Common myeloid progenitor, CD34-positive (primary cell): Measurements from ENCODE around the gene CARD19.

Source experiments
- CTCF ChIA-PET: fragments of 350-600 bp; sonication (Branson Sonifier 250); formaldehyde crosslinking; loops from one replicate; lab custom pipeline; 2021; ENCODE audit warnings: antibody characterized with exemption; lab: Charles Lee
- POLR2A ChIA-PET: fragments of 350-600 bp; sonication (Branson Sonifier 250); formaldehyde crosslinking; loops from one replicate; lab custom pipeline; 2021; ENCODE audit warnings: antibody characterized with exemption; lab: Charles Lee
- DNase-seq, 3 donors: peaks; one replicate each; pipeline versions ENCODE4 v3.0.0 to v3.0.0-alpha.2; 2013
- H3K27ac ChIP-seq, 2 experiments: 1 replicate in 1 of 2; 2 replicates in 1 of 2; pipeline ENCODE4 v1.7.0; 2013; ENCODE audit warnings: inconsistent platforms in 2 of 2, low read length in 2 of 2, mild to moderate bottlenecking in 2 of 2, low read depth in 1 of 2, moderate library complexity in 1 of 2; ENCODE audit not compliant: severe bottlenecking in 2 of 2, insufficient read depth in 1 of 2, poor library complexity in 1 of 2
- H3K27me3 ChIP-seq, 5 experiments: replicated peaks in 2 of 5; 1 replicate in 3 of 5; 2 replicates in 2 of 5; pipeline versions ENCODE4 v1.6.1 to v1.7.0; 2013; ENCODE audit warnings: low read length in 4 of 5, mild to moderate bottlenecking in 2 of 5, moderate library complexity in 2 of 5, inconsistent platforms in 1 of 5; ENCODE audit not compliant: insufficient read depth in 5 of 5, control insufficient read depth in 4 of 5
- H3K36me3 ChIP-seq, 4 experiments: 1 replicate in 2 of 4; 2 replicates in 2 of 4; pipeline versions ENCODE4 v1.6.1 to v1.7.0; 2013; ENCODE audit warnings: low read length in 3 of 4, control low read depth in 1 of 4, mild to moderate bottlenecking in 1 of 4; ENCODE audit not compliant: control insufficient read depth in 4 of 4, insufficient read depth in 4 of 4
- H3K4me1 ChIP-seq, 4 experiments: 1 replicate in 3 of 4; 2 replicates in 1 of 4; pipeline versions ENCODE4 v1.6.1 to v1.7.1; 2013; ENCODE audit warnings: low read length in 3 of 4, mild to moderate bottlenecking in 3 of 4, control low read depth in 1 of 4, inconsistent platforms in 1 of 4, moderate library complexity in 1 of 4; ENCODE audit not compliant: control insufficient read depth in 4 of 4, insufficient read depth in 4 of 4; ENCODE audit errors: control extremely low read depth in 1 of 4
- H3K4me3 ChIP-seq, 7 experiments: 1 replicate in 4 of 7; 2 replicates in 3 of 7; pipeline versions ENCODE4 v1.5.1 to v1.7.0; 2013; ENCODE audit warnings: mild to moderate bottlenecking in 7 of 7, low read length in 6 of 7, moderate library complexity in 6 of 7, inconsistent platforms in 2 of 7, low read depth in 2 of 7, control low read depth in 1 of 7; ENCODE audit not compliant: insufficient read depth in 4 of 7, control insufficient read depth in 1 of 7; ENCODE audit errors: extremely low read depth in 1 of 7
- H3K9me3 ChIP-seq, 5 experiments: 1 replicate in 4 of 5; 2 replicates in 1 of 5; pipeline versions ENCODE4 v1.6.1 to v1.7.1; 2013; ENCODE audit warnings: low read length in 4 of 5, mild to moderate bottlenecking in 2 of 5, inconsistent platforms in 1 of 5, low read depth in 1 of 5, moderate library complexity in 1 of 5; ENCODE audit not compliant: control insufficient read depth in 4 of 5, insufficient read depth in 2 of 5; ENCODE audit errors: control extremely low read depth in 1 of 5
- WGBS: methylation state at CpG from one replicate; pipeline ENCODE4 v1.1.5; 2013; ENCODE audit not compliant: insufficient coverage; 5-methylcytosine and 5-hydroxymethylcytosine counted together

CARD19 gene

GRCh38 chr9:93110311-93110855 is 14.4 kb downstream of the CARD19 start:
- H3K4me1 ChIP-seq = peaks cover 3 to 68% (median 58%) of the 10 kb centered on the region in 4 experiments
- no peak overlapping the region for H3K27ac ChIP-seq
- WGBS = 97% methylated on average over 14 of the region's 14 CpGs
- no peak for DNase-seq
- H3K27me3 ChIP-seq = no peaks in the 10 kb centered on the region
- ChIA-PET POLR2A (no interaction called here), CTCF (interaction anchor here (1.4 to 7.2 kb wide), 3 partner anchors 9 to 193 kb away, joined by 3 to 76 read pairs (median 8); no protein-coding TSS in a partner anchor)
- peaks cover 0 to 72% (median 46%) of the 10 kb centered on the region in 4 experiments for H3K36me3 ChIP-seq
- no peaks in the 10 kb centered on the region for H3K9me3 ChIP-seq
- no peak overlapping the region for H3K4me3 ChIP-seq

DNA sequence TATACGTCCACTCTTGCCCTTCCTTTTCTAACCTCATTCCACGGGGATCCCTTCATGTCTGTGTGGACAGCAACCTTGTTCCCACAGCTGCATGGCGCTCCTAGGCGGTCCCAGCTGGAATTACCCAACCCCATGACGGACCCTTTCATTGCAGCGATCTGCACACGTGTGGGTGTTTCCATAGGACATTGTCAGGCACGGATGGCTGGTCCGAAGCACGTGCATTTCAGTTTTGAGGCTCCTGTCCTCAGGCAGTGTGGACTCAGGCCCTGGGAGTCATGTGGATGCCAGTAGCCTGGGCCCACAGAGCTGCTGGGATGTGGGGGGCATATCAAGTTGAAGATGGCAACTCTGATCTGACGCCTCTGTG is 15.0 kb downstream of the CARD19 start:
- Histone ChIP-seq H3K27me3 (no peaks in the 10 kb centered on the region), H3K36me3 (peaks cover 0 to 72% (median 46%) of the 10 kb centered on the region in 4 experiments), H3K9me3 (no peaks in the 10 kb centered on the region), H3K27ac (peak overlapping the region in 1 of 2 experiments; percentile 34), H3K4me1 (peaks cover 3 to 67% (median 58%) of the 10 kb centered on the region in 4 experiments), H3K4me3 (no peak overlapping the region)
- 93% methylated on average over 11 of the region's 11 CpGs for WGBS
- CTCF ChIA-PET = interaction anchor here (1.2 to 7.2 kb wide), 4 partner anchors 8 to 192 kb away, joined by 3 to 76 read pairs (median 4); no protein-coding TSS in a partner anchor
- no peak for DNase-seq
- POLR2A ChIA-PET = no interaction called here

DNA sequence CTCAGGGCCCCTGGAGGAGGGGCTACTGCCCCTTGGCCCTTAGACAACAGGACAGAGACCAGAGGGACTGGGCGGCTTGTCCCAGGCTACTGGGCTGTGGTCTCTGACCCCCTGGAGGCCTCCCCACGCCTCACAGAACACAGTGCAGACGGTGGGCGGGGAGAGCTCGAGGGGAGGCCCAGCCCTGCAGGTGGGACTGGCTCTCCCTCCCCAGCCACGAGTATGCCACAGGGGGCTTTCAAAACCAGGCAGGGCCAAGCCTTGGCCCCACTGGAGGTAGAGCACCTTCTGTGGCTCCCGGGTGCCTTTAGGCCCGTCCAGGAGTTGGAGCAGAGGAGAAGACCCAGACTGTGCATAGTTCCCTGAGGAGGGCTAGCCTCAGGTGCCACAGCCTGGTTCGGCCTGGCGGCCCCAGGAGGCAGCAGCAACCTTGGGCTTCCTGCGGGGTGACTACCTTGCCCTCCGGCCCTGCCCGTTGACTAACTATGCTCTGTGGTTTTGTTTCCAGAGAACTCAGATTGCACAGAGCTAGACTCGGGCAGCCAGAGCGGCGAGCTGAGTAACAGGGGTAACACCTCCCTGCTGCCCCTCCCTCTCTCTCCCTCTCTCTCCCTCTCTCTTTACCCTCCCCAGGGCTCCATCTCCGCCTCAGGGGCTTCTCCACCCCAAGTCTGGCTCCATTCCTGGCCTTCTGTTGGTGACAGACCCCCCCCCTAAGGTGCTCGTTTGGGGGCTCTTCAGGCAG is 15.5 kb downstream of the CARD19 start:
- Histone ChIP-seq H3K27ac (peak overlapping the region; percentile 12 to 34), H3K36me3 (peaks cover 0 to 72% (median 46%) of the 10 kb centered on the region in 4 experiments), H3K27me3 (no peaks in the 10 kb centered on the region), H3K9me3 (no peaks in the 10 kb centered on the region), H3K4me1 (peaks cover 3 to 73% (median 64%) of the 10 kb centered on the region in 4 experiments), H3K4me3 (no peak overlapping the region)
- CTCF ChIA-PET = interaction anchor here (1.2 to 1.4 kb wide), 3 partner anchors 12 to 192 kb away, joined by 3 to 4 read pairs (median 4); no protein-coding TSS in a partner anchor
- 84% methylated on average over 17 of the region's 18 CpGs for WGBS
- POLR2A ChIA-PET = no interaction called here
- DNase-seq = no peak

DNA sequence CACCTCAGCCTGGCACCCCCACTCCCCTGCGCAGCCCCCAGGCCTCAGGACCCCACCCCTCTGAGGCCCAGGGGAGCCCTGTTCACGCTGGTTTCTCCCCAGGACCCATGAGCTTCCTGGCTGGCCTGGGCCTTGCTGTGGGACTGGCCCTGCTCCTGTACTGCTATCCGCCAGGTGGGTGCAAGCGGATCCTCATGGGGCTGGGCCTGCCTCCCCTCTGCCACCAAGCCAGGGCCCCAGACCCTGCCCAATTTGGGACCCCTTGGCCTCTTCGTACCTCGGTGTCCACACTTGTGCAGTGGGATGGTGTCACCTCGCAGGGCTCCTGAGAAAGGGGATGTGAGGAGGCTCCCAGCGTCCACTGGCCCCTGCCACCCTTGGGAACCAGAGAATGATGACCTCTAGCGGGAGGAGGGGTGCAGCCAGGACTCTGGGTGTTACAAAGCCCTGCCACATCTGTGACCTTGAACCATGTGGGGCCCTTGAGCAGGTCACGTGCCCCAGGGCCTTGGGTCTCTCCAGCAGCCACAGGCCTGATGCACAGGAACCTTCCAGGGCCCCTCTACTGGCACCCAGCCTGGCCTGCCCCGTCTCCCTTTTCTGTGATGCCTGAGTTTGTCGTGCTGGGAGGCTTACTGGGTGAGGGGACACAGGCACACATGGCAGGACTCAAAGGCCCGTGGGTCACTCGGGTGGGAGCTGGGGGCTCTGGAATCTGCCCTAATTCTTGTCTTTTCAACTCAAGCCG is 16.3 kb downstream of the CARD19 start:
- Histone ChIP-seq H3K27me3 (no peaks in the 10 kb centered on the region), H3K9me3 (no peaks in the 10 kb centered on the region), H3K27ac (peak overlapping the region in 1 of 2 experiments; percentile 34), H3K4me3 (no peak overlapping the region), H3K4me1 (peaks cover 3 to 73% (median 61%) of the 10 kb centered on the region in 4 experiments), H3K36me3 (peaks cover 0 to 69% (median 46%) of the 10 kb centered on the region in 4 experiments)
- ChIA-PET CTCF (interaction anchor here (0.5 to 1.3 kb wide), 3 partner anchors 13 to 100 kb away, joined by 3 to 4 read pairs (median 4); no protein-coding TSS in a partner anchor), POLR2A (interaction anchor here (0.8 kb wide), 1 partner anchor 17 kb away, joined by 3 read pairs; no protein-coding TSS in a partner anchor)
- 86% methylated on average over 12 of the region's 15 CpGs for WGBS
- DNase-seq = no peak

- Histone ChIP-seq H3K4me1 (peaks cover 3 to 66% (median 55%) of the 10 kb centered on the region in 4 experiments), H3K27me3 (no peaks in the 10 kb centered on the region), H3K27ac (peak overlapping the region in 1 of 2 experiments; percentile 77), H3K4me3 (no peak overlapping the region), H3K9me3 (no peaks in the 10 kb centered on the region), H3K36me3 (peaks cover 0 to 63% (median 42%) of the 10 kb centered on the region in 4 experiments)
- DNase-seq = no peak
- CTCF ChIA-PET = interaction anchor here (0.8 to 1.1 kb wide), 2 partner anchors 13 to 15 kb away, joined by 3 read pairs; no protein-coding TSS in a partner anchor
- POLR2A ChIA-PET = interaction anchor here (0.8 to 1.0 kb wide), 2 partner anchors 16 to 22 kb away, joined by 3 read pairs; no protein-coding TSS in a partner anchor
- WGBS = 86% methylated on average over 10 of the region's 13 CpGs
Measured at GRCh38 chr9:93112864-93113389, 16.9 kb downstream of the CARD19 start.

DNA sequence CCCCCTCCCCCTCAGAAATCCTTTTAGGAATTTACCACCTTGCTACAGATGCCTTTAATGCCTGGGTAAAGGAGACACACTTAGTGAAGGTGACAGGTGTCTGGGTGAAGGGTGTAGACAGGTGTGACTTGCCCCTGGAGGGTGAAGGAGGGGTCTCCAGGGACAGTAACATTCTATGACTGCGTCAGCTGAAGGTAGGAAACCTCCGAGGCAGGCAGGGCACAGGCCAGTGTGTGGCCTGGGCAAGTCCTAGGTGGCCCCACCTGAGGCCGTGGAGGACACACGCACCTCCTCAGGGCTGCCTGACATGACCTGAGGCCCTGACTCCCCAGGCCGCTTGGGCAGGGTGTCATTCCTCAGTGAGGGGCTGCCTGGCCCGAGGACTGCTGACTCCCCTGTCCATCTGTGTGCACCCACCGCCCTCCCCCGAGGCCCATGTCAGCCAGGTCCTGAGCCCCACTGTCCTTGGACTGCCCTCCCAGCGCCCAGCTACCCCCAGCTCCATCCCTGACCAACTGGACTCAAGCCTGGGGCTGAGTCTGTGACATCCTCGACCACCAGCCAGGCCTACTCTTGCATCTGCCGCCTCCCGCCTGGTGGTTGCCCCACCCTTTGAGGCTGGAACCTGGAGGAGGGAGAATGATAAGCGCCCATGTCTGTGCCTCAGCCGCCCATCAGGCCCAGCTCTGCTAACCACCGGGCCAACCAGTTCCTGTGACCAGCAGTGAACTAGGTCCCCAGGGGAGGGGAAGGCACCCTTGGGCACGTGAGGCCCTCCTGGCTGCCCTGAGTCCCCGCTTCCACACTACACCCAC is 18.4 kb downstream of the CARD19 start:
- peak in 2 of 3 donors; percentile 55 to 57 for DNase-seq
- Histone ChIP-seq H3K27me3 (no peaks in the 10 kb centered on the region), H3K4me1 (peaks cover 0 to 64% (median 49%) of the 10 kb centered on the region in 4 experiments), H3K27ac (peak overlapping the region in 1 of 2 experiments; percentile 77), H3K9me3 (no peaks in the 10 kb centered on the region), H3K4me3 (no peak overlapping the region), H3K36me3 (peaks cover 0 to 49% (median 36%) of the 10 kb centered on the region in 4 experiments)
- ChIA-PET CTCF (interaction anchor here (1.3 to 2.4 kb wide), 3 partner anchors 8 to 11 kb away, joined by 3 to 9 read pairs (median 4); no protein-coding TSS in a partner anchor), POLR2A (interaction anchor here (0.6 kb wide), 1 partner anchor 1511 kb away, joined by 3 read pairs; no protein-coding TSS in a partner anchor)
- 61% methylated on average over 11 of the region's 17 CpGs for WGBS
